Motor neuron (in vitro differentiated cells): ENCODE results near the gene FOXN3. TPM values are rescaled to one million over a fixed set of nuclear protein-coding genes. Genes with fewer than 3 reads are reported as not detected.

ENCODE experiments used
- ATAC-seq, 8 experiments: fragments of 200-7000 bp; cut with Tn5 transposase; replicated peaks in 6 of 8; 2 replicates each; pipeline ENCODE4 v1.8.0; 2021; ENCODE audit warnings: mild to moderate bottlenecking in 8 of 8, moderate library complexity in 8 of 8
- H3K27ac ChIP-seq, 2 donors: fragments of 250-450 bp; sonication (Bioruptor Pico); 2 replicates each; pipeline ENCODE4 v1.9.0; 2021; ENCODE audit warnings: antibody characterized with exemption in 2 of 2, mild to moderate bottlenecking in 2 of 2, moderate library complexity in 1 of 2
- H3K4me1 ChIP-seq, 2 donors: fragments of 250-450 bp; sonication (Bioruptor Pico); replicated peaks in 1 of 2; 2 replicates each; pipeline ENCODE4 v1.6.1; 2021; ENCODE audit warnings: antibody characterized with exemption in 2 of 2, mild to moderate bottlenecking in 2 of 2, moderate library complexity in 1 of 2
- H3K4me3 ChIP-seq, 5 donors: fragments of 250-450 bp; sonication (Bioruptor Pico); 2 replicates each; pipeline ENCODE4 v1.9.0; 2021; ENCODE audit warnings: antibody characterized with exemption in 5 of 5, mild to moderate bottlenecking in 5 of 5, moderate library complexity in 4 of 5
- WGBS, 10 experiments: fragments of 450-650 bp; shearing (Covaris generic); methylation state at CpG; one replicate each; pipeline ENCODE4 v1.0.0; 2022; 5-methylcytosine and 5-hydroxymethylcytosine counted together
- in situ Hi-C, 9 experiments: fragments of 400-800 bp; cut with MboI; loops; one replicate each; pipeline ENCODE4 v1.15.0; 2021; ENCODE audit warnings: low sequenced_read_pairs in 9 of 9, low pct_unique_long_range_greater_than_20kb in 2 of 9; ENCODE audit not compliant: unreplicated experiment in 9 of 9
- total RNA-seq, 8 experiments: library from RNA; unstranded; fragments of 300-600 nt; gene quantifications; 2 replicates each; pipeline versions ENCODE4 v1.2.3 to v1.2.4, GENCODE V29; 2022

Gene FOXN3
- total RNA-seq, 8 experiments from 2014 or later = 20.2 to 75.8 (median 26.8) TPM

GRCh38 chr14:89179891-89180404 lies 237.1 kb downstream of the FOXN3 start:
- in situ Hi-C loops = no loop called here
- ATAC-seq = no peak
- H3K27ac ChIP-seq = no peak overlapping the region
- peaks cover 0 to 4% of the 10 kb centered on the region in 2 donors for H3K4me1 ChIP-seq
- H3K4me3 ChIP-seq = no peak overlapping the region
- WGBS, 10 experiments = 91 to 100% (median 100%) methylated on average over 3 to 7 of the region's 13 CpGs; no CpG with 5 or more reads in 4 of the 10 experiments

DNA sequence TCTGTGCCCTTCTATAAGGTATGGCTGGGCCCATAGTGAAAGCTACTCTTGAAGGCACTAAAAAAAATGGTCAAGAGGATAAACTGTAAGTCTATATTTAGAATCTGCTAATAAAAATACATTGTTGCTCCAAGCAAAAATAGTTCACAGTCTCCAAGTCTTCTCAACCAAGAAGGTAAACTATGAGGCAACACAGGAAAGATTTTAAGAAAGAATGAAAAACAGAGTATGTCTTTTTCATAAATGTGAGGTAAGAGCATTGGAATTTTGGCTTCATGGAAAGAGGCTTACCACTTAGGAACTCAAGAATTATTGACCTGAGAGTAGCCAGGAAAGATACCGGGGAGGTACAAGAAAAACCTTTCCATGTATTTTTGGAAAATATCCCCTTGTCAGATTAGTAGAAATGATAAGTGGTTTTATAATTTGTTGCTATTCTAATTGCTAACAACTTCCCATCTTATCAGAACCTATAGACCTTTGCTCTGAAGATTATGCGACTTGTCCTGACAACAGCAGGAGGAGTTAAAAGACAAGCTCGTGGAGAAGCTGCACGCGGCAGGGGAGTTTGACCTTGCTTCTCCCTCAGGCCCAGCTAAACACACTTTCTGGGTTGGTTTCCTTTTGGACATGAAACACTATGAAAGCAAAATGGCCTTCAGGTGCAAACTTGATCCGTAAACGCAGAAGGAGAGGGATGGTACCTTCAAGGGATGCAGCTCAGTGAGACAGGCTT lies 238.1 kb downstream of the FOXN3 start:
- peaks cover 0 to 4% of the 10 kb centered on the region in 2 donors for H3K4me1 ChIP-seq
- WGBS, 10 experiments = 81 to 100% (median 90%) methylated on average over 2 to 7 of the region's 7 CpGs; no CpG with 5 or more reads in 1 of the 10 experiments
- H3K27ac ChIP-seq = no peak overlapping the region
- no peak for ATAC-seq
- H3K4me3 ChIP-seq = no peak overlapping the region
- in situ Hi-C loops = no loop called here

GRCh38 chr14:89178376-89178775 lies 238.7 kb downstream of the FOXN3 start:
- in situ Hi-C loops = no loop called here
- no peak for ATAC-seq
- Histone ChIP-seq H3K4me3 (no peak overlapping the region), H3K4me1 (peaks cover 0 to 4% of the 10 kb centered on the region in 2 donors), H3K27ac (no peak overlapping the region)
- WGBS, 10 experiments = 67 to 100% (median 100%) methylated on average over 1 to 2 of the region's 2 CpGs; no CpG with 5 or more reads in 1 of the 10 experiments

- Histone ChIP-seq H3K4me3 (no peak overlapping the region), H3K4me1 (peaks cover 0 to 4% of the 10 kb centered on the region in 2 donors), H3K27ac (no peak overlapping the region)
- in situ Hi-C loops = no loop called here
- 64 to 94% (median 80%) methylated on average over 2 to 8 of the region's 8 CpGs; no CpG with 5 or more reads in 2 of the 10 experiments for WGBS, 10 experiments
- peak in 5 of 8 experiments; percentile 25 to 84 (median 45) for ATAC-seq
Observed at GRCh38 chr14:89175881-89176799, 240.9 kb downstream of the FOXN3 start.

DNA sequence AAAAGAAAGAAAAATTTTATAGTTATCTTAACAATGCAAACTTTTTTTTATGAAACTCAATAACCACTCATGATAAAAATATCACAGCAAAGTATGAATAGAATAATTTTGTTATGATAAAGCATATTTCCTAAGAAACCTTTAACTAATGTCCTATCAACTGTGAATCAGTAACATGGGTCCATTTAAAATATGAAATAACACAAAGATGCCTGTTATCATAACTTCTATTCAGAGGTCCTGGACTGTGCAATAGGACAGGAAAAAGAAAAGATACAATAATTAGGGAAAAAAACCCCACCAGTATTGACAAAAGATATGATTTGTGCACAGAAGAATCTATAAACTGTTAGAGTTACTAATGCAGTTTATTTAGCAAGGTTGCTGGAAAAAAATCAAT lies 245.4 kb downstream of the FOXN3 start:
- Histone ChIP-seq H3K4me3 (no peak overlapping the region), H3K27ac (no peak overlapping the region), H3K4me1 (peaks cover 0 to 4% of the 10 kb centered on the region in 2 donors)
- in situ Hi-C loops = no loop called here
- no peak for ATAC-seq

- WGBS, 10 experiments = 25 to 100% (median 94%) methylated on average over 2 of the region's 2 CpGs
- H3K4me3 ChIP-seq = no peak overlapping the region
- no peak for ATAC-seq
- H3K4me1 ChIP-seq = peaks cover 0 to 4% of the 10 kb centered on the region in 2 donors
- in situ Hi-C loops = no loop called here
- H3K27ac ChIP-seq = no peak overlapping the region
Observed at GRCh38 chr14:89171168-89171567, 245.9 kb downstream of the FOXN3 start.

DNA sequence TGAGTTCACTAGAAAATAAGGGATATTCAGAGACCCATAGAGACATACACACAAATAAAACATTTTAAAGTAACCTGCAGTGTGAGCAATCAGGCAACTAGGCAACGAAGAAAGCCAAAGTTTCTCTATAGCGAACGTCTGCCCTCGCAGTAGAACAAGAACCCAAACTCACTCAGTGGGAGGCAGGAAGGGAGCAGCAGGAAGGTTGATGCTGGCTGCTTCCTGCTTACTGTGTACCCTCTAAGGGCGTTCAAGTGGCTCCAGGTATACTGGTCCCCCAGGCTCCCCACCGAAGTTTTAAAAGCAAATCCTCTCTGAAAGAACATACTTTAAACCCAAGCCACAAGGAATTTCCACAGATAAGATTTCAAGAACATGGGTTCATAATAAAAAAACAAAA lies 249.3 kb downstream of the FOXN3 start:
- H3K4me1 ChIP-seq = no peaks in the 10 kb centered on the region
- in situ Hi-C loops = no loop called here
- no peak overlapping the region for H3K4me3 ChIP-seq
- ATAC-seq = no peak
- no peak overlapping the region for H3K27ac ChIP-seq
- 89 to 100% (median 92%) methylated on average over 1 to 6 of the region's 6 CpGs; no CpG with 5 or more reads in 2 of the 10 experiments for whole genome bisulfite sequencing, 10 experiments

GRCh38 chr14:89166633-89167032 lies 250.4 kb downstream of the FOXN3 start:
- Histone ChIP-seq H3K27ac (no peak overlapping the region), H3K4me3 (no peak overlapping the region), H3K4me1 (no peaks in the 10 kb centered on the region)
- in situ Hi-C loops = no loop called here
- ATAC-seq = no peak
- WGBS, 10 experiments = 17 to 100% (median 97%) methylated on average over 1 to 4 of the region's 4 CpGs; no CpG with 5 or more reads in 1 of the 10 experiments

GRCh38 chr14:89165189-89166181 lies 251.5 kb downstream of the FOXN3 start:
- whole genome bisulfite sequencing, 10 experiments = 57 to 100% (median 91%) methylated on average over 1 to 9 of the region's 11 CpGs
- no peak overlapping the region for H3K4me3 ChIP-seq
- in situ Hi-C loops = no loop called here
- H3K4me1 ChIP-seq = no peaks in the 10 kb centered on the region
- no peak for ATAC-seq
- no peak overlapping the region for H3K27ac ChIP-seq

GRCh38 chr14:89164168-89165073 lies 252.6 kb downstream of the FOXN3 start:
- Histone ChIP-seq H3K27ac (no peak overlapping the region), H3K4me3 (no peak overlapping the region), H3K4me1 (no peaks in the 10 kb centered on the region)
- WGBS, 10 experiments = 85 to 100% (median 98%) methylated on average over 1 to 9 of the region's 18 CpGs; no CpG with 5 or more reads in 1 of the 10 experiments
- in situ Hi-C loops = no loop called here
- no peak for ATAC-seq

GRCh38 chr14:89163031-89163636 lies 253.9 kb downstream of the FOXN3 start:
- no peak overlapping the region for H3K27ac ChIP-seq
- no peak overlapping the region for H3K4me3 ChIP-seq
- ATAC-seq = no peak
- 75 to 100% (median 94%) methylated on average over 2 to 15 of the region's 17 CpGs; no CpG with 5 or more reads in 4 of the 10 experiments for WGBS, 10 experiments
- H3K4me1 ChIP-seq = no peaks in the 10 kb centered on the region
- in situ Hi-C loops = no loop called here
